ENCODE results near the gene SUCO. TPM values are rescaled to one million over a fixed set of nuclear protein-coding genes. Genes with fewer than 3 reads are reported as not detected.

The SUCO gene
- total RNA-seq, 2 experiments from 2014 or later = 18.8 to 20.6 TPM

DNA sequence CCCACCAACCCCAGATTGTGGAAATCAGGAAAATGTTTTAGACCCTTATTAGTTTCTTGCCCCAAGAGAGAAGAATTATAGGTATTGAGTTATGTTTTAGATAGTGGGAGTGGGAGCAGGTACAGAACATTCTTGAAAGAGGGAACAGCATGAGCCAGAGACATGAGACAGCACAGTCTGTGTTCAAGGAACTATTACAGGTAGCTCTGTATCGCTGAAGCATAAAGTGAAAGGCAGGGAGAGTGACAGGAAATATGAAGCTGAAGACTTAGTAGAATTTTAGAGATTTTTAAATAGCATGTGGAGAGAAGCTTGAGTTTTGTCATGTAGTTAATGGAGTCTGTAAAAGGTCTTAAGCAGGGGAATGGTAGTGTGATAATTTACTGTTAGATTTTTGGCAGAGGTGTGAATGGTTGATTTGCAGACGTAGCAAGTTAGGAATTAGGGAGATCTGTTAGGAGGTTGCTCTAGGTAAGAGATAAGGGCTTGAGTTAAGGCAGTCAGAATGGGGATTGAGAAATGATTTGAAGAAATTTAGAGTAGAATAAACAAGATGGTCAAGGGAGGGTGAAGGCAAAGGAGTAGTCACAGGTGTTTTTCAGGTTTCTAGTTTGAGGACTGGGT is 11.6 kb downstream of the SUCO start:
- no peak for DNase-seq
- ChIA-PET CTCF (interaction anchor here (1.0 to 1.3 kb wide), 3 partner anchors 11 to 175 kb away, joined by 3 to 4 read pairs (median 4); no protein-coding TSS in a partner anchor), POLR2A (interaction anchor here (0.7 kb wide), 1 partner anchor 95 kb away, joined by 3 read pairs; no protein-coding TSS in a partner anchor)
- H3K27me3 Mint-ChIP-seq = no peaks in the 10 kb centered on the region
- no peak overlapping the region for H3K27ac Mint-ChIP-seq
- H3K36me3 Mint-ChIP-seq = no peaks in the 10 kb centered on the region
- intact Hi-C loops (cut with micrococcal nuclease) = no loop called here
- peaks cover 45% of the 10 kb centered on the region for H3K4me1 Mint-ChIP-seq (ENCODE audit: low read depth)
- H3K9me3 Mint-ChIP-seq = no peaks in the 10 kb centered on the region
- H3K4me3 Mint-ChIP-seq = no peak overlapping the region

DNA sequence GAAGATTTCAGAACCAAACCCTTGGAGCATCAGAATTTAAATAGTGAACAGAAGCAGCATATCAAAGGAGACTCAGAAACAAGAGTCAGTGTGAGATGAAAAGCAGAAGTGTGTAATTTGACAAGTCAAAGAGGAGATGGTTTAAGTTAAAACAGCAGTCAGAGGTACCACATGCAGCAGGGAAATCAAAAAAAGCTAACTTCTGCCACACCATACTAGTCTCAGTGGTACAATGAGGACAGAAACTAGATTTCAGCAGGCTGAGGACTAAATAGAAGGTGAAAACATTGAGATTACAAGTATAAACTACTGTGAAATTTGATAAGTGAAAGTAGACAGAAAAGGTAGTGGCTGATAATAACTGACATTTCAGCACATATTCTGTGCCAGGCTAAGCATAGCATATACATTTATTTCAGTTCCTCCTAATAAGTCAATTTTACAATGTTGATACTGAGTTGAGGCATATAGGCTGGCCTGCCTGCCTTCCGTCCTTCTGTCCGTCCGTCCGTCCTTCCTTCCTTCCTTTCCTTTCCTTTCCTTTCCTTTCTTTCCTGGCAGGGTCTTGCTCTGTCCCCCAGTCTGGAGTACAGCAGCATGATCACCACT is 12.6 kb downstream of the SUCO start:
- no peak for DNase-seq
- CTCF ChIA-PET = interaction anchor here (1.0 to 1.3 kb wide), 2 partner anchors 10 to 94 kb away, joined by 3 to 4 read pairs; no protein-coding TSS in a partner anchor
- no peak overlapping the region for H3K27ac Mint-ChIP-seq
- intact Hi-C loops (cut with micrococcal nuclease) = no loop called here
- H3K9me3 Mint-ChIP-seq = no peaks in the 10 kb centered on the region
- peaks cover 46% of the 10 kb centered on the region for H3K4me1 Mint-ChIP-seq (ENCODE audit: low read depth)
- H3K4me3 Mint-ChIP-seq = no peak overlapping the region
- no peaks in the 10 kb centered on the region for H3K36me3 Mint-ChIP-seq
- H3K27me3 Mint-ChIP-seq = no peaks in the 10 kb centered on the region
- POLR2A ChIA-PET = interaction anchor here (0.7 kb wide), 1 partner anchor 94 kb away, joined by 3 read pairs; no protein-coding TSS in a partner anchor

DNA sequence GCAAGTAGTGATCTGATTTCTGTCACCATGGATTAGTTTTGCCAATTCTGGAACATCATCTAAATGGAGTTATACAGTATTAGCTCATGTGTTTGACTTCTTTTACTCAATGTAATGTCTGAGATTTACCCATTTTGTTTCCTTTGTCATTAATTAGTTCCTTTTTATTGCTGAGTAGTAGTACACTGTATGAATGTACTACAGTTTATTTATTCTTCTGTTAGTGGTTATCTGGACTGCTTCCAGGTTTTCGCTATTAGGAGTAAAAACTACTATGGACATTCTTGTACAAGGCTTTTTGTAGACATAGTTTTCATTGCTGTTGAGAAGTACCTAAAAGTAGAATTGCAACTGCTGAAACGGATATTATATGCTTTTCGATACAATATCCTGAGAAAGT is 14.1 kb downstream of the SUCO start:
- POLR2A ChIA-PET = interaction anchor here (1.3 kb wide), 1 partner anchor 14 kb away, joined by 3 read pairs; the partner anchor contains the start of gene SUCO

DNA sequence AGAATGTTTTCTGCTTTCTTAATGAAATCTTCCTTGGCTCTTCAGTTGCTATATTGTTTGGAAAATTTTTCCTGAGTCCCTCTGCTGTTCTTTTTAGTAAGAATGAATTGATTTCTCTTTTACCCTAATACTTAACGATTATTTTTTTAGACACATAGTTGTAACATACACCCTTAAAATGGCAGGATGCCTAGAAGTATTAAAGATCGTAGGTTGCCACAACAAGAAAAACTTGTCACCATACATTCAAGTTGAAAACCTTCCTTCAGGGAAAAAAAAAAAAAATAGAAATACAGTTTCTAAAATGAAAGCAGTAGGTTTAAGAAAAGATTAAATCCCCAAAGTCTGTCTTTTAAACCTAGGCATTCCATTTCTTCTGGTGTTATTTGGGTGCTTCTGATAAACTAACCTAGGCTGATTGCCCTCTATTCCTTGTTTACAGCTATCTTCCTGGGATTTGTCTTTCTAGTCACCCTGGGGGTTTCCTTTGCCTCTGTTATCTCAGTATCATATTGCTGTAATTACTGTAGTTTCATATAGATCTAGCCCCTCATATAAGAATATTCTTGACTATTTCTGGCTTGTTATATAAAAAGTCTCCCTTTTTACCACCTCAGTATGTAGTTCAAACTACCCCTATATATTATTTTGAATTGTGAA is 16.8 kb downstream of the SUCO start:
- ChIA-PET POLR2A (interaction anchor here (0.6 kb wide), 1 partner anchor 232 kb away, joined by 4 read pairs; no protein-coding TSS in a partner anchor), CTCF (no interaction called here)
- no peak overlapping the region for H3K4me3 Mint-ChIP-seq
- intact Hi-C loops (cut with micrococcal nuclease) = no loop called here
- H3K36me3 Mint-ChIP-seq = no peaks in the 10 kb centered on the region
- H3K9me3 Mint-ChIP-seq = no peaks in the 10 kb centered on the region
- DNase-seq = no peak
- no peak overlapping the region for H3K27ac Mint-ChIP-seq
- no peaks in the 10 kb centered on the region for H3K27me3 Mint-ChIP-seq
- H3K4me1 Mint-ChIP-seq (ENCODE audit: low read depth) = peaks cover 29% of the 10 kb centered on the region

More for the DNA sequence above, 14.1 kb downstream of the SUCO start:
- intact Hi-C loops (cut with micrococcal nuclease) = no loop called here
- Mint-ChIP-seq H3K36me3 (no peaks in the 10 kb centered on the region), H3K27me3 (no peaks in the 10 kb centered on the region), H3K27ac (no peak overlapping the region), H3K4me1 (ENCODE audit: low read depth) (peaks cover 42% of the 10 kb centered on the region), H3K4me3 (no peak overlapping the region), H3K9me3 (no peaks in the 10 kb centered on the region)
- CTCF ChIA-PET = no interaction called here
- DNase-seq = no peak

DNA sequence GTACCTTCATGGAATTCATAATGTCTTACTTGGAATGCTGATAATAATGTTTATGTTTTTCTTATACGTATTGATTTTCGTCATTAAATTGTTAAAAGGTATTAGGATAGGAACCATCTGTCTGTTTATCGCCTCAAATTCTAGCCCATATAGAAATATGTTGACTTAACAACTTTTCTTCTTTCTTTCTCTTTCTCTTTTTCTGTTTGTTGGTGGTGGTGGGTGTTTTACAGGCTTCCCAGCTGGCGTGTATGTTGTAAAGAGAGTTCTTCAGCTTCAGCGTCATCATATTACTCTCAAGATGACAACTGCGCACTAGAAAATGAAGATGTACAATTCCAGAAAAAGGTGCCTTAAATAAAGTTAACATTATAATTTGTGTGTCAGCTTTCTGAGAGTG is 18.3 kb downstream of the SUCO start:
- Mint-ChIP-seq H3K4me3 (no peak overlapping the region), H3K4me1 (ENCODE audit: low read depth) (peaks cover 29% of the 10 kb centered on the region), H3K9me3 (no peaks in the 10 kb centered on the region), H3K27me3 (no peaks in the 10 kb centered on the region), H3K27ac (no peak overlapping the region), H3K36me3 (peaks cover 3% of the 10 kb centered on the region)
- CTCF ChIA-PET = interaction anchor here (1.4 kb wide), 1 partner anchor 168 kb away, joined by 4 read pairs; no protein-coding TSS in a partner anchor
- no peak for DNase-seq
- intact Hi-C loops (cut with micrococcal nuclease) = no loop called here
- POLR2A ChIA-PET = no interaction called here

DNA sequence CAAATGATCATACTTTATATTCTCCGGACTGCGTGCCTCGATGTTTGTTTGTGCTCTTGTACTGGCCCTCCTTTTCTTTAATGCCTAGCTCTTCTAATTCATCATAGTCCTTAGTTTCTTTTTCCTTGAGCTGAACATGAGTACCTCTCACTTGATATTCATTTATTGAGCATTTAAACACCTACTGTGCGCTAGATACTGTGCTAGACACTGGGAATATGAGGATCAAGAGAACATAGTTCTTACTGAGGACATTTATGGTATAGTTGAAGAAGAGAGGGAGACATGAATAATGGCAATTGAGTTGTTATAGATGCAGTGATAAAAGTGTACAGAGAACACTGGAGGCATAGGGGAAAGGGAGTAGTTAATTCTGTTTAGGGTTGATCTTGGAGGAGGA is 22.0 kb downstream of the SUCO start:
- CTCF ChIA-PET = no interaction called here
- no peak overlapping the region for H3K4me3 Mint-ChIP-seq
- peaks cover 13% of the 10 kb centered on the region for H3K4me1 Mint-ChIP-seq (ENCODE audit: low read depth)
- DNase-seq = no peak
- H3K27ac Mint-ChIP-seq = no peak overlapping the region
- peaks cover 18% of the 10 kb centered on the region for H3K36me3 Mint-ChIP-seq
- no peaks in the 10 kb centered on the region for H3K9me3 Mint-ChIP-seq
- POLR2A ChIA-PET = no interaction called here
- intact Hi-C loops (cut with micrococcal nuclease) = no loop called here
- H3K27me3 Mint-ChIP-seq = no peaks in the 10 kb centered on the region

DNA sequence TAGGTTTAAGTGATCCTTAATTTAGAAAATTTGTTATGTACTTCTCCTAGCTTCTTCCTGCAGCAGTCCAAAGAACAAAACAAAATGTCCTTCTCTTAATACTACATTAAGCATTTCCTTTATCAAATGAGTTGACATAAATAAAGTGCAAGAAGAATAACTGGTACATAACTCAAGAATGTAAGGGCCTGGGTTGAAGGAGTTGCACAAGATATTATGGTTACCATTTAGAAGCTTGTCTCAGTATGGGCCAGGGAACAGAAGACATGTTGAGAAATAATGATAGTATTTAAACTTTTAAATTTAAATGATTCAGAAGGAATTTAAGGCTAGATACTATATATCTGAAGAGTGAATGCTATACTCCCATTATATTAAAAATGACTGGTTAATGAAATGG is 23.5 kb downstream of the SUCO start:
- H3K4me1 Mint-ChIP-seq (ENCODE audit: low read depth) = peaks cover 6% of the 10 kb centered on the region
- H3K9me3 Mint-ChIP-seq = no peaks in the 10 kb centered on the region
- H3K36me3 Mint-ChIP-seq = peaks cover 23% of the 10 kb centered on the region
- H3K4me3 Mint-ChIP-seq = no peak overlapping the region
- intact Hi-C loops (cut with micrococcal nuclease) = no loop called here
- CTCF ChIA-PET = interaction anchor here (0.9 kb wide), 1 partner anchor 11 kb away, joined by 3 read pairs; no protein-coding TSS in a partner anchor
- DNase-seq = no peak
- no peaks in the 10 kb centered on the region for H3K27me3 Mint-ChIP-seq
- POLR2A ChIA-PET = no interaction called here
- H3K27ac Mint-ChIP-seq = no peak overlapping the region

DNA sequence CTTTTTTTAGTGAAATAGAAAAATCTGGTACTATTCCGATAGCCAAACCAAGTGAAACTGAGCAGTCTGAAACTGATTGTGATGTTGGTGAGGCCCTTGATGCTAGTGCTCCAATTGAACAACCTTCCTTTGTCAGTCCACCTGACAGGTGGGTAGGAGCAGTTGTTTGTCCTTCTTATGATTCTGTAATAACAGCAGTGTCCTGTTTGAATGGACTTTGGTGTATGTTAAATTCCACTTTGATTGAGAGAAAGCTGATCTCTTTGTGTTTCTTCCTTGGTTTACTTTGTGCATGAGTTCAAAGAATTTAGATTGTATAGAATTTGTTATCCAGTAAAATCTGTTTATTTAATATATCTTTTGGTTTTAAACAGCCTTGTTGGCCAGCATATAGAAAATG is 24.3 kb downstream of the SUCO start:
- no peaks in the 10 kb centered on the region for H3K27me3 Mint-ChIP-seq
- no peak overlapping the region for H3K27ac Mint-ChIP-seq
- intact Hi-C loops (cut with micrococcal nuclease) = no loop called here
- peaks cover 27% of the 10 kb centered on the region for H3K36me3 Mint-ChIP-seq
- no peak overlapping the region for H3K4me3 Mint-ChIP-seq
- H3K9me3 Mint-ChIP-seq = no peaks in the 10 kb centered on the region
- no peak for DNase-seq
- H3K4me1 Mint-ChIP-seq (ENCODE audit: low read depth) = peaks cover 3% of the 10 kb centered on the region
- POLR2A ChIA-PET = no interaction called here
- CTCF ChIA-PET = no interaction called here

DNA sequence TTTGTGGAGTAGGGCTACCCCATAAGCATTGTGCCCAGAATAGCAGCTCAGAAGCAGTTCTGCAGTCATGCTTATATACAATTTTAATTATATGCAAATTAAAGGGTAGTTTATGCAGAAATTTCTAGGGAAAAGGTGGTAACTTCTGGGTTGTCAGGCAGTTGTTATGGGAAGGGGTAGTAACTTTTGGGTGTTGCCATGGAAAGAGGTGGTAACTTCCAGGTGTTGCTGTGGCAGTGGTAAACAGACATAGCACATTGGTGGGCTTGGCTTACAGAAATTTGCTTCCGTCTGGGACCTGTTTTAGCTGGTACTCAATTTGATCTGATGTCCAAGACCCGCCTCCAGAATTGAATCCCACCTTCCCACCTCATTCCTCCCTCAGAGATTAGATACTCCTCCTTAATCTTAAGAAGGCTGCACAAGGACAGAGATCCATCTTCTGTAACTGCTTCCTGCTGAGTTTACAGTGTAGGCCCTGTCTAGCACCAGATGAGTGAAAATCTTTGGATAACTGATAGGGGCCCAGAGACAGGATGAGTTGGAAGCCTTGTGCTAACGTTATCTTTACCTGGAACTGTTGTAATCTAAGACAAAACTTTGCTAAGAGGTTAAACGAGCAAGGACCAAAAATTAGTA is 26.7 kb downstream of the SUCO start:
- CTCF ChIA-PET = no interaction called here
- POLR2A ChIA-PET = no interaction called here
- peaks cover 45% of the 10 kb centered on the region for H3K36me3 Mint-ChIP-seq

DNA sequence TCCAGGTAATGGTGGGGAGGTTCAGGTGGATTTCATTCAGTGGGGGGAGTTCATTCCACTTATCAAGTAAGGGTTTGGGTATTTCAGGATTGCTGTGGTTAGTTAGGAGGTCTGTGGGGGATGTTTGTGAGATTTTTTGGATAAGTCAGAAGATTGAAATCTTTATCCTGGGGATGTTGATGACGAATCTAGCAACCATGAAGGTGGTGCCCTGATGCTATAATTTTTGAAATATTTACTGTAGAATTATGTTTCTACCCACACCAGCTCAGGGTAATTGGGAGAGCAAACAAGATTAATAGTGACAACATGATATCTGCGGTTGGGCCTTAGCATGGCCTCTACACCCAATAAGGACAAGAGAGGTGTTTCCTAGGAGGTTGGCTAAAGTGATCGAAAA is 28.3 kb downstream of the SUCO start:
- DNase-seq = no peak
- no peaks in the 10 kb centered on the region for H3K27me3 Mint-ChIP-seq
- ChIA-PET POLR2A (no interaction called here), CTCF (no interaction called here)
- peaks cover 48% of the 10 kb centered on the region for H3K36me3 Mint-ChIP-seq
- intact Hi-C loops (cut with micrococcal nuclease) = no loop called here
- no peak overlapping the region for H3K27ac Mint-ChIP-seq
- no peaks in the 10 kb centered on the region for H3K9me3 Mint-ChIP-seq
- peaks cover 6% of the 10 kb centered on the region for H3K4me1 Mint-ChIP-seq (ENCODE audit: low read depth)
- no peak overlapping the region for H3K4me3 Mint-ChIP-seq

More for the DNA sequence above, 26.7 kb downstream of the SUCO start:
- H3K4me1 Mint-ChIP-seq (ENCODE audit: low read depth) = peaks cover 3% of the 10 kb centered on the region
- H3K27ac Mint-ChIP-seq = no peak overlapping the region
- no peak for DNase-seq
- no peaks in the 10 kb centered on the region for H3K9me3 Mint-ChIP-seq
- intact Hi-C loops (cut with micrococcal nuclease) = no loop called here
- no peaks in the 10 kb centered on the region for H3K27me3 Mint-ChIP-seq
- no peak overlapping the region for H3K4me3 Mint-ChIP-seq

DNA sequence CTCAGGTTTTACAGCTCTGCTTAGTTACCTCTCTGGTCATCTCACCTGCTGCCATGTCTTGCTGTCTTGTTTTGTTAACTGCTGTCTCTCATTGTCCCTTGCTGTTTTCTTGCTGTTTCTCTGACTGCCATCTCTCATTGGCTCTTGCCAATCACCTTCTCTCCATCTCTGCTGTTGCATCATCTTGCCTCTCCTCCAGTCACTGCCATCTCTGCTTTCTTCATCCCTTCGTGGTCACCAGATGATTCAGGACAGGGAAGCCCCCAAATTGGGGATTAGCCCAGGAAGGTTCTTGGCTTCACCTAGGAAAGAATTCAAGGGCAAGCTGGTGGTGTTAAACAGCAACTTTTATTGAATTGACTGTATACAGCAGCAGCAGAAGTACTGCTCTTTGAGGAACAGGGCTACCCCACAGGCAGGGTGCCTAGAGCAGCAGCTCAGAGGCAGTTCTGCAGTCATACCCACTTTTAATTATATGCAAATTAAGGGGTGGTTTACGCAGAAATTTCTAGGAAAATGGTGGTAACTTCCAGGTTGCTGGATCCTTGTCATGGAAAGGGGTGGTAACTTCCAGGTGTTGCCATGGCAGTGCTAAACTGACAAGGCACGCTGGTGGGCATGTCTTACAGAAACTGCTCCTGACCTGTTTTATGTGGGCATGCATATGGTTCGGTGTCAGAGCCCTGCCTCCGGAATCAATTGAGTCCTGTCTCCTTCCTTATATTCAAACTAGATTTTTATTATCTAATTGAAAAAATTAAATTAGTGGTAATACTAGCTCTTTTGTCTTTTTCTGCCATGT is 33.4 kb downstream of the SUCO start:
- peak; percentile 15 for DNase-seq
- Mint-ChIP-seq H3K27ac (peak overlapping the region; percentile 26), H3K4me1 (ENCODE audit: low read depth) (peaks cover 4% of the 10 kb centered on the region), H3K27me3 (no peaks in the 10 kb centered on the region), H3K4me3 (no peak overlapping the region), H3K9me3 (peaks cover 4% of the 10 kb centered on the region), H3K36me3 (peaks cover 50% of the 10 kb centered on the region)
- POLR2A ChIA-PET = no interaction called here
- CTCF ChIA-PET = interaction anchor here (0.5 kb wide), 1 partner anchor 1278 kb away, joined by 4 read pairs; no protein-coding TSS in a partner anchor
- intact Hi-C loops (cut with micrococcal nuclease) = no loop called here
